ENCODE data around the gene GRAMD1B. TPM values are rescaled to one million over a fixed set of nuclear protein-coding genes. Genes with fewer than 3 reads are reported as not detected.

The GRAMD1B gene
- polyA plus RNA-seq, 3 donors = 3.2 to 13.9 (median 3.3) TPM

- Histone ChIP-seq H3K4me2 (replicated peaks; ENCODE audit: extremely low read depth, low read length, poor library complexity, severe bottlenecking) (no peak overlapping the region), H3K9me3 (replicated peaks in 1 of 2; ENCODE audit: control insufficient read depth in 1 of 2, insufficient read depth in 1 of 2, low read length in 2 of 2) (no peaks in the 10 kb centered on the region), H3K27me3 (ENCODE audit: control insufficient read depth in 2 of 2, insufficient read depth in 2 of 2, low read length in 2 of 2) (no peaks in the 10 kb centered on the region), H3K79me2 (ENCODE audit: insufficient read depth, low read length) (peaks cover 56% of the 10 kb centered on the region), H3K4me1 (ENCODE audit: control insufficient read depth in 1 of 2, insufficient read depth in 2 of 2, low read length in 2 of 2) (peaks cover 48 to 52% of the 10 kb centered on the region in 2 donors), H3K27ac (ENCODE audit: low read depth in 1 of 2, low read length in 2 of 2) (no peak overlapping the region), H4K20me1 (ENCODE audit: insufficient read depth, low read length) (peaks cover 15% of the 10 kb centered on the region), H3K36me3 (replicated peaks in 1 of 2; ENCODE audit: control insufficient read depth in 1 of 2, insufficient read depth in 2 of 2, low read length in 2 of 2) (peaks cover 5 to 24% of the 10 kb centered on the region in 2 donors), H3K9ac (ENCODE audit: insufficient read depth, low read length, poor library complexity, severe bottlenecking) (no peak overlapping the region), H3K4me3 (replicated peaks in 1 of 3; ENCODE audit: low read depth in 2 of 3, low read length in 3 of 3) (no peak overlapping the region), H2AFZ (ENCODE audit: insufficient read depth, low read depth, low read length, poor library complexity, severe bottlenecking) (no peak overlapping the region)
- 77% methylated on average over 3 of the region's 6 CpGs for WGBS (ENCODE audit: insufficient coverage)
- H3K27me3 Mint-ChIP-seq (ENCODE audit: low read depth in 3 of 3) = peaks cover 0 to 3% (median 2%) of the 10 kb centered on the region in 3 donors
- TF ChIP-seq CTCF (IDR thresholded peaks at IDR 0.05) = no peak
- no peak overlapping the region for H3K4me3 Mint-ChIP-seq
- peaks cover 38 to 46% of the 10 kb centered on the region in 2 donors for H3K36me3 Mint-ChIP-seq
- no peak for DNase-seq
- peaks cover 70% of the 10 kb centered on the region for H3K4me1 Mint-ChIP-seq
- H3K9me3 Mint-ChIP-seq = no peaks in the 10 kb centered on the region
- intact Hi-C loops (cut with micrococcal nuclease) = no loop called here
- peak overlapping the region in 1 of 7 donors; percentile 15 for H3K27ac Mint-ChIP-seq
Observed at GRCh38 chr11:123482218-123482617, 52.1 kb downstream of the GRAMD1B start.

- H3K27ac ChIP-seq (ENCODE audit: low read depth in 1 of 2, low read length in 2 of 2) = no peak overlapping the region
- no peak overlapping the region for H2AFZ ChIP-seq (ENCODE audit: insufficient read depth, low read depth, low read length, poor library complexity, severe bottlenecking)
- no peaks in the 10 kb centered on the region for H3K27me3 ChIP-seq (ENCODE audit: control insufficient read depth in 2 of 2, insufficient read depth in 2 of 2, low read length in 2 of 2)
- DNase-seq = no peak
- intact Hi-C loops (cut with micrococcal nuclease) = no loop called here
- Mint-ChIP-seq H3K9me3 (no peaks in the 10 kb centered on the region), H3K27ac (no peak overlapping the region), H3K4me3 (no peak overlapping the region), H3K27me3 (ENCODE audit: low read depth in 3 of 3) (peaks cover 0 to 3% (median 2%) of the 10 kb centered on the region in 3 donors), H3K4me1 (peaks cover 69% of the 10 kb centered on the region), H3K36me3 (peaks cover 41 to 46% of the 10 kb centered on the region in 2 donors)
- H3K36me3 ChIP-seq (replicated peaks in 1 of 2; ENCODE audit: control insufficient read depth in 1 of 2, insufficient read depth in 2 of 2, low read length in 2 of 2) = peaks cover 5 to 30% of the 10 kb centered on the region in 2 donors
- peaks cover 48 to 49% of the 10 kb centered on the region in 2 donors for H3K4me1 ChIP-seq (ENCODE audit: control insufficient read depth in 1 of 2, insufficient read depth in 2 of 2, low read length in 2 of 2)
- no CpG with 5 or more reads among the region's 8 CpGs for WGBS (ENCODE audit: insufficient coverage)
- no peak overlapping the region for H3K9ac ChIP-seq (ENCODE audit: insufficient read depth, low read length, poor library complexity, severe bottlenecking)
- no peak for TF ChIP-seq CTCF (IDR thresholded peaks at IDR 0.05)
- H3K4me3 ChIP-seq (replicated peaks in 1 of 3; ENCODE audit: low read depth in 2 of 3, low read length in 3 of 3) = no peak overlapping the region
- no peaks in the 10 kb centered on the region for H3K9me3 ChIP-seq (replicated peaks in 1 of 2; ENCODE audit: control insufficient read depth in 1 of 2, insufficient read depth in 1 of 2, low read length in 2 of 2)
- H3K79me2 ChIP-seq (ENCODE audit: insufficient read depth, low read length) = peaks cover 63% of the 10 kb centered on the region
- H3K4me2 ChIP-seq (replicated peaks; ENCODE audit: extremely low read depth, low read length, poor library complexity, severe bottlenecking) = no peak overlapping the region
- H4K20me1 ChIP-seq (ENCODE audit: insufficient read depth, low read length) = peaks cover 15% of the 10 kb centered on the region
Observed at GRCh38 chr11:123483058-123483457, 53.0 kb downstream of the GRAMD1B start.

Data from CD14-positive monocyte (primary cell).